SK-N-MC (cell line): Measurements from ENCODE around the gene OPCML.

Experiments
- EZH2 ChIP-seq: fragments of 200-600 bp; sonication (generic); IDR thresholded peaks from one replicate; pipeline ENCODE4 v1.6.1; 2017; ENCODE audit warnings: antibody characterized with exemption
- FOXP2 ChIP-seq: optimal IDR thresholded peaks from 2 replicates; pipeline ENCODE3; 2011; ENCODE audit warnings: mild to moderate bottlenecking, moderate library complexity; ENCODE audit not compliant: insufficient read depth; ENCODE audit errors: extremely low read length, control extremely low read depth
- POLR2AphosphoS5 ChIP-seq: IDR thresholded peaks from 2 replicates; pipeline ENCODE4 v1.6.1; 2012; ENCODE audit warnings: mild to moderate bottlenecking, low read depth, low read length, borderline replicate concordance

DNA sequence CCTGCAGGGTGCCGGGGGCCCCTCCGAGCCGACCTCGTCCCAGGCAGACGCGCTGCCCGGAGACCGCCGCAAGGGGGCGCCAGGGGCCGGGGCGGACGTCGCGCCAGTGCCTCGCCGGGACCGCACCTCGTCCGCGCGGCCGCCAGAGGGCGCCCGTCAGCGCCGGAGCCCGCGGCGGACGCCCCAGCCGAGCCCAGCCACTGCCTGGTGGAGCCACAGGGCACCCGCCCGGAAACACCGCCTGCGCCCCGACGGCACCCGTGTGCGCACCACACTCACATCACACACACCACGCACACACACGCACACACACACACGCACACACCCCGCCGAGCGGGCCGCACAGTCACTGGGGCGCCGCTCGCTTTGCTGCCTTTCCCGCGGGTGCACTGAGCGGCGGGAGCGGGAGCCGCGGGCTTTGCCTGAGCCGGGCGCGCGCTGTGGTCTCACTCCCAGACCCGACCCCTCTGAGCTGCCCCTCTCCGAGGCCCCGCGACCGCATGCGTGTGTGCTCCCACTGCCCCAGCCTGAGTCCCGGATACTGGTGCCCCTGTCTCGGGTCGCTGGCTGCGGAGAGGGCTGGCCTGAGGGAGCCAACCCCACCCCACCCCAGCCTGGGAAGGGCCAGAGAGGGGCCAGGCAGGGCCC is 449.3 kb downstream of the OPCML start:
- no peak for TF ChIP-seq POLR2AphosphoS5
- no peak for TF ChIP-seq EZH2
- no peak for TF ChIP-seq FOXP2
